ENCODE data around the gene RFTN1.

Gene RFTN1

DNA sequence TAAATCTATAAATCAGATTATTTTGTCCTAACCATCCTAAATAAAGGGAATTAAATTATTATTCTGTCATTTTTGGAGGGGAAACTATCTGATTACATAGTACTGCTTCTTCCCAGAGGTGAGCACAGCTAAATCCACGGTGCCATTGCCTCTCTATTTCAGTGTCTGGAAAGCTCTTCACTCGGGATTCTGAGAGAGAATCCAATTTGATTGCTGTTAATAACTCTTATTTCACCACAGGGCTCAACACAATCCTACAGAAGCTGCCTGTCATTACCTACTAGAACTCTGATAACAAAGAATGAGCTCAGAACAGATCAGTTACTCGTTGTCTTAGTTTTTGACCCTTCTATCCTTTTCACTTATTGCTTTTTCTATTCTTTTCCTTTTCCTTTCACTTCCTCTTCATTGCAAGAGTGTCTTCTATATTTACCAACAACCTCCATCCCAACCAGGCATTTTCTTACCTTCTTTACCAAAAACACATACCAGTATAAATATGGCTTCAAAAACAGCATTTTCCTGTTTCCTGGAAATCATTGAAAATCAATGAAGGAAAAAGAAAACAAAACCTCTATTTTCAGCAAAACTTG is 218.1 kb downstream of the RFTN1 start:
- DNase-seq, result no peak

DNA sequence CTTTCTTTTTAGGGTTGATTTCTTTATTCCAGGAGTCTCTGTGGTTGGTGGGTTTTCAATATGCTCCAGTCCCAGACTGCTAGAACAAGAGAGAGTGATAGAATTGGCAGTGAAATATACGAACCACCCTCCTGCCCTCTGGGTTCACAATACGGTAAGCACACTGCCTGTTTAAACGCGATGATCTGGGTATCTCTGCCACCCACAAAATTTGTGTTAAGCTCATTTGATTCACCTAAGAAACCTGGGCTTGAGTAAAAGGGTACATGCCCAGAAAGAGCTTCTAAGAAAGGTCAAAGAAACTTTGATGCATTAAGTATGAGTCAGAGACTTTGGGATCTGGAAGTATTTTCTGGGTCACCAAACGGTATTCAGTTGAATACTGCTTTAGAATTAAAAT is 218.7 kb downstream of the RFTN1 start:
- no peak for DNase-seq

DNA sequence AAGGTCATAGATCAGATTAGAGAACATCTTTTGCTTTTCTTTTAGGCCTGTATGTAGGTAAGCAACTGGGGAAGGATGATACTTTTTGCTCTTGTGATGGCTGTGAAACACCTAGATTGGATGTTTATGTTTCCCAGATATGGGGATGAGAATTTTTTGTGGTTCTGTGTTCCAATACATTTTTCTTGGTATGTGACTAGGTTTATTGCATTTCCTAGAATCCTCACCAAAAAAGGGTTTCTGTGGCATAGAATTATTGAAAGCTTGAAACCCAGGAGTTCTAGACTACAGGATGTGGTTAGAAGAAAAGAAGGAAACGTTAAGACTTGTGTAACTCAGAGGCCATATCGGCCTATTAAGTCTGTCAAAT is 222.7 kb downstream of the RFTN1 start:
- no peak for DNase-seq

DNA sequence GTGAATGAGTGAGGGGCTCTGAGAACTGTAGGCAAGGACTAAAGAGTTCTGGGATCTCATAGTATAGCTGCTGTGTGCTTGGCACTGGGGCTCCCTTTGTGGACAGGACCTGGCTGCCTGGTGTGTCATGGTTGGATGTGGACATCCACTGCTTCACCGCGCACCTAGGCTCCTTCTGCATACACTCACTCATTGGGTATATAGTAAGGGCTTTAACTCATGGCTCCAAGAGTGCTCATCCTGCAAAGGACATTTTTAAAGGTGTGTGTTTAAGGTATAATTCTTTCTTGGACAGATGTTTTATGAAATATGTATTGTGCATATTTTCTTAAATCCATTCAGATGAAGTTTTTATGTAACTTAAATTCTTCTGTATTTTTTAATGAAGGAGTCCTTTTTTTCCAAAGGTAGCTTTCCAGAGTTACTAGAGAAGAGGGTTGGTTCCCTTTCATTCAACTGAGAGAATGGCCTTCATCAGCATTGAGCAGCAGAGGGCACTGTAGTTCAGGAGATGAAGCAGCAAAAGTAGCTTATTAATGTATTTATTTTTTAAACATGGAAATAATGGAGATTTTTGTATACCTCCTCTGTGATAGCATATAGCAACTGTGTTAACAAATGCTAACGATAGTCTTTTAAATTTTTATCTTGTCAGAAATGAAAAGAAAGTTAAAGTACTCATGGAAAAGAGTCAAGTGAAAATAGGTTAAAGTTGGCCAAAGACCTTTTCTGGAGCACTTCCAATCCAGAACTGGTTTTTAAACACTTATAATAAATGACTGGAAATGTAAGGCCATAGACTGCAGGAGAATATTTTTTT is 223.3 kb downstream of the RFTN1 start:
- DNase-seq, result peak; percentile 15

DNA sequence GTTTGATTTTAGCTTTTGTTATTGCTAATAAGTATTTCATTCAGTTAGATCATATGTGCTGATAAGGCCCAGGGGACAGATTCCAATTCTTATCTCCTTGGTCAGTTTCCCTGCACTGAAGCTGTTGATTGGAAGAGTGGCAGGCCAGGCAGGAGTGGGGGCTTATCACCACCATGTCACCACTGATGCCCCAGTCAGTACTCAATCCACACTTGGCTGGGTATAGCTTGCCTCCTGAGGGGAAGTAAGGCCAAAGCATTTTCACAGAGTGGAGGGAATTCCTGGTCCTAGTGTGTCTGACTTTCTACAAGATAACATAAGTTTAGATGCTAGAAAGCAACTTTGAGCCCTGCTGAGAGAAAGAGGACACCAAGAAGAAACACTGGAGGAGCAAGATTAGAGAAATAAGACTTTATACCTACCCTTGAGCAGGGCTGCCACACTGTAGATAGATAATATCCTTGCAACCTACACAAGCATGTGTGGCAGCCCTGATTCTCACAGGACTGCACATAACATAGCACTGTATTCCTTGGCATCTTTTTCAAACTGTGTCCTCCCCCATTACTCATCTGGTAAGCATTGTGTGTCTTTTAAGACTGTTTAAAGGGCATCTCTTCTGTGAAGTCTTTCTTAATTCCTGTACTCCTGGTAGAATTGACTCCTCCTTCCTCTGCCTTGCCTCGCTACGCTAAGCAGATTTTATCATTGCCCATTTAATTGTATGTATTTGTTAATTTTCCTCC is 224.2 kb downstream of the RFTN1 start:
- DNase-seq, result no peak

DNA sequence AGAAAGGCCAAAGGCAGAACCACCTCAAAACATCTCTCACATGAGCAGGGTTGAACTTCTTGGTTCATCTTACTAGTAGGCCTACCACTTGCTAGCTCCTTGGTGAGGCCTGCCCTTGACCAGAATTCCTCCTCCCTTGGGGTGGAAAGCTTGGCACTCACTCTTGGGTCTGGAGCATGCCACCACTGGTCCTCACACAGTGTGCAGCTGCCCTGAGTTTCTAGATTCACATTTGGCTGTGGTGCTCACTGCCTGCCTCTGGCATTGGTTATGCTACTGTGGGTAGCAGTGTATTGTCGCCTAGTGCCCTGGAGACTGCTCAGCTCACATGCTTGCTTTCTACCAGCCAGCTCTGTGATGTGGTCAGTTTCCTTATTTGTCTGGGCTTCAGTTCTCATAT is 224.8 kb downstream of the RFTN1 start:
- DNase-seq, result no peak

DNA sequence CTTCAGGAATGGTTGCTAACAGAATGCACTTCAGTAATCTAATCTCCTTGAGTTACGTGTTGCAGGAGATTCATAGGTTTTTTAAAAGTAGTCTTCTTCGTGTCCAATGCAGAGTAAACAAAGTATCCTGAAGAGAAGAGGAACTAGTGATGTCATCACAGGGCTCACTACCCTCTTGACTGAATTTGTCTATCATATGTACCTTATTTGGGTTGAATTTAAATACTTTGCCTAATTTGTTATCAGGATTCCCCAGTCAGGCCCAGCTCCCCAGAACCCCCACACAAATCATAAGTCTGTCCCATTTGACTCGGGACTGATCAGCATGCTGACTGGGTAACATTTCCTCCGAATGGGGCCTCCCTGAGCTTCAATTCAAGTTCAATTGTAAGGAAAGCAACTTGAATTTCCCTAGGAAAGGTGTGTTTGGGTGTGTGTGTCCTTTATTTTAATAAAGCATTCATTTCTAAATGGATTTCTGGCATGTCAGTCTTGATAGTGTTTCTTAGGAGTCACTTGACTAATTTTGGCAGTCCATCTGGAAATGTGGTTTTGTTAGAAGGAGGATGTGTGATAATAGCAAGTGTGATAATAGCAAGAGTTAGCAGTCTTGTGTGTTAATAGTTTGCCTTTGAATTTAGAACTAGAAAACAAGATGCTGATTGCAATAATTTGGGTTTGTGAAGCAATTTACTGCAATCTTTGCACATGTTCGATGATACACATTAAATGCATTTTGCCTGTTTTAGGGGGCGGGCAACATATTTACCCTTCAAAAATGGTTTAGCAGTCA is 226.6 kb downstream of the RFTN1 start:
- no peak for DNase-seq

DNA sequence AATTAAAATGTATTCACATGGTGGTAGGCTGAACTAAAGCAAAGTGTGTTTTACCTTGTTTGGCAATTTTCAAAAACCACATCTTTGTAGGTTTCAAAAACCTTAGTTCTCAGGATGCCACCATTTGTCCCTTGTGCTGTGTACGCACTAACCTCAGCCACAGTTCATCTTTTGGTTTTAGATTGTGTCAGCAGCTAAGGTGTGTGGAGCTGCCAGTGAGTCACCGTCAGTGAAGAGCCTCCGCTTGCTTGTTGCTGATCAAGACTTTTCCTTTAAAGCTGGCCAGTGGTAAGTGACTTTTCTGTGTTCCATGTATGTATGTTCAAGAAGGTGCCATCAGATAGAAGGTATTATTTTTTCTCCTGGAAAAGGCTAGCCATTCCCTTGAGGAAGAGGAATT is 227.3 kb downstream of the RFTN1 start:
- no peak for DNase-seq

DNA sequence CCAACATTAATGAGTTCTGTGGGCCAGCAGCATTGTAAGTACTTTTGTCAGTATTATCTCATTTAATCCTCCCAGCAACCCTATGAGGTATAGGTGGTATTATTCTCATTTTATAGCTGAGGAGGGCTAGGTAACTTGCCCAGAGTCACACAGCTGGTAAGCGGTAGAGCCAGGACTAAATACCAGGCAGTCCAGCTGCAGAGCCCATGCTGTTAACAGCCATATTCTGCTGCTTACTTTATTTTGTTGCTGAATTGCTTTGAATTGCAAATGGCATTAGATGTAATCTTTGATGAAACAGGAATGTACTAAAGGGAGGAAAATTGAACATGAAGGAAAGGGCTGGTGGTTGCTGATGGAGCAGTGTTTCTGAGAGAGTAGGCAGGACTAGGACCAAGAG is 228.9 kb downstream of the RFTN1 start:
- no peak for DNase-seq

DNA sequence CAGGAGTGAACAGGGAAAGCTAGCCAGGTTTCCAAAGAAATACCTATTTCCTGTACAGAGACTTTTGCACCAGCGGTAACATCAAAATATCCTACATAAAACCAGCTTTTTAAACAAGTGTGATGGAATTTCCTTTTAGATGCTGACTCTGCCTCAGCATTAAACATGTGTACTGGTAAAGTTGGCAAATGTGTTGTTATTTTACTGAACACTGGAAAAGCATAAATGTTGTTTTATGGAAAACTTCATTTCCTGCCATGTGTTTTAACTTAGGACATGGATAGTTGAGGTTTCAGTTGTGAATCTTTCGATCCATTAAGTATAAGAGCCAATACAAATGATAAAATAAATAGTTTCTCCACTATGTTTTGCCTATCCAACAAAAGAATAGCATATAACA is 232.8 kb downstream of the RFTN1 start:
- no peak for DNase-seq

DNA sequence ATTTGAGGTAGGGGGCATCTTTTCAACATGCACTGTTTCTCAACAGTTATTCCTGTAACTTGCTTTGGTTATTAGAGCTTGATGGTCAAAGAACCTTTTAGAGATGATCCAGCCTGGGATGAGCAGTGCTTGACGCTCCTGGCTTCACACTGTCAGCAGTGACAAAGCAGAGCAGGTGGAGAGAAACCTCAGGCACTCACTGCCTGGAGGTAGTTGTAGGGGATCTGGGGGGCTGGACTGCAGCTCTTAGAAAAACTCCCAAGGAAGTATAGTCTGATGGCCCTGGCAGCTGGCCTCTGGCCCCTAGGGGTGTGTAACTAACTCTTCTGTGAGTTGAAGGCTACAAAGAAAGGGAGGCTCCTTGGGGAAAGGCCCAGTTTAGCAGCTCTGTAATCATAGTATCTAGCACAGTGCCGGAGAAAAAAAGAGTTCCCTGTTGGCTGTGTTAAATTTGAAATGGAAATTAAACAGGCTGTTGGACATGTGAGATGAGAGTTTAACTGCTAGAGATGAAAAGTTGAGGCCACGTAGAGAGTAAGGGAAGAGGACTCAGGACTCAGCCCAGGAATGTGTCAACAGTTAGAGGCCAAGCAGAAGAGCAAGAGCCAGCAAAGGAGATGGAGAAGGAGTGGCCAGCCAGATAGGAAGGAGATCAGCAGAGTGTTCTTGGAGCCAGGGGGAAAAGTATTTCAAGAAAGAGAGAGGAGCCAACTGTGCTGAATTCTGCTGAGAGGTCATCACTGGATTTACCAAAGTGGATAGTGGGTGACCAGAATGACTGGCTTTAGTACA is 234.3 kb downstream of the RFTN1 start:
- no peak for DNase-seq

DNA sequence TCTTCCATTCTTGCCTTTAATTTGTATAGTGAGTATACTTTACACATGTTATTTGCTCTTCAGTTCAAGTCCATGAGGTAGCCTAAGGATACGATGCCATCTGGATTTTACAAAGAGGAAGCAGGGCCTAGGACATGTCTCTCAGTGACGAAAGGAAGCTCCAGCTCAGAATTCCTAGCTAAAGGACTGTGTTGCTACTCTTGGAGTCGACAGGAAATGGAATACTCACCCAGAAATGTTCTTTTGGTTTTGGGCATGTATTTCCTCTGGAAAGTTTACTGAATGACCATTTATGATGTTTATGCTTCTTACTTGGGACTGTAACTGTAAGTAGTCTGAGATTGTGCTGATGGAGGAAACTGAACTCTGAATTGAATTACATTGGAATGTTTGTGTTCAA is 236.0 kb downstream of the RFTN1 start:
- DNase-seq, result no peak

DNA sequence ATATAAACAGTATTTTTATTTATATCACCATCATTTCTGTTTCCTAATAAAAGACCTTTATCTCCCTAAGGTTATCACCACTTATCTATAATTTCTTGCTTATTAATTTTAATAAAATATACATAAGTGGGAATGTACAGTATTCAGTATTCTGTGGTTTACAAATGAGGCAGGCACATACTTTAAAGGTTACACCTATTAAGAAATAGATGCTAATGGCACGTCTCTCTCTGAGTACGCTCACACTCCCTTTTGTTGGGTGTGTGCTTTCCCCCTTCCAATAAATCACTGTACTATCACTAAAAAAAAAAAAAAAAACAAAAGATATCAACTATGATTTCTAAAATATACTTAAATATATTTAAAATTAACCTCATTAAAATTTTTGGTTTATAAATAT is 239.6 kb downstream of the RFTN1 start:
- no peak for DNase-seq

DNA sequence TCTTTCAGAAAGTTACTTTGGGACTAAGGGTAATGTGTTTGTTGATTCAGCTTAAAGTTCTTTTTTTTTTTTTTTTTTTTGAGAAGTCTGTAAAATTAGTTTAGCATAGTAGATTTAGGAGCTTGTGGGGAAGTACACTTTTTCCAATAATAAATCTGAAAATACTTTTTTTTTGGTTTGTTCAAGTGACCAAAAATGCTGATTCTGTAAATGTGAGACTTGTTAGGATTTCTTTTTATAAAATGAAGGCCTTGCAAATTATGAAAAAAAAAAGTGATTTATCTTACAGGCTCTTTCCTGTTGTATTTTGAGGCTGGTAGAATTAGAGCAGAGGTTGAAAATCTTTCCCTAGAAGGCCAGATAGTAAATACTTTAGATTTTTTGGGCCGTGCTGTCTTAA is 240.9 kb downstream of the RFTN1 start:
- DNase-seq, result no peak

DNA sequence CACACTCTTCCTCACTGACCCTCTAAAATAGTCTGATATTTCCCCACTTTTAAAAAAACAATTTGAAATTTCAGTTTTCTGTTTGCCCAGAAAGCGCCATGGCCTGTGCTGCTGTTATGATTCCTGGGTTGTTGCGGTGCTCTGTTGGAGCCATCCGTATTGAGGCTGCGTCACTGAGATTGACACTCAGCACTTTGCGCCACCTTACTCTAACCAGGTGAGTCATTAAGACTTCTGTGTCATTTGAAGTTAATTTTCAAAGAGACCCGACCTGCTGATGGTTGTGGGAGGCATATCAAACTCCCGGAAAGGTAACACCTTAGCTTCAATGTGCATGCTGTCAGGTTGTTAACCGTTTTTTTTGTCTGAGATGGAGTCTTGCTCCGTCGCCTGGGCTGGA is 242.6 kb downstream of the RFTN1 start:
- DNase-seq, result no peak

DNA sequence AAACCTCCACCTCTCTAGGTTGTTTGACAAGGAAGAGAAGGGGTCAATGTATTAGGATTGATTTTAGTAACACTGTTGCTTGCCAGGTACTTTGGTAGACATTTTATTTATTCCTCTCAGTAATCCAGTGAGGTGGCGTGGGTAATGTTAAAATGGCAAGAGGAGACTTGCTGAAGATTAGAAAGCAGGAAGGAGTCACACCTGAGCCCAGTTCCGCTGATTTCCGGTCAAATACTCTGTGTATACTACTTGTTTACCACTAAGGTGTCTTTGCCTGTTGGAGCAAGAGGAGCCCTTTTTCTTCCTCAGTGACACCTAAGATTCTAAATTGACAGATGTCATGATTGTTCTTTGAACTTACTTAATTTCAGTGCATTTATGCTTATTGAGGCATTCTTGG is 246.8 kb downstream of the RFTN1 start:
- DNase-seq, result no peak

Data from NCI-H748 treated with DMSO at 0.1 percent for 48 hours (cell line).